Measurements from ENCODE around the gene SCGB2B2.
"Not testable (repeated sequence)": the region's sequence is repeated elsewhere in the genome, so short reads cannot be mapped to it uniquely, and the experiment has no call there.

SCGB2B2 gene

DNA sequence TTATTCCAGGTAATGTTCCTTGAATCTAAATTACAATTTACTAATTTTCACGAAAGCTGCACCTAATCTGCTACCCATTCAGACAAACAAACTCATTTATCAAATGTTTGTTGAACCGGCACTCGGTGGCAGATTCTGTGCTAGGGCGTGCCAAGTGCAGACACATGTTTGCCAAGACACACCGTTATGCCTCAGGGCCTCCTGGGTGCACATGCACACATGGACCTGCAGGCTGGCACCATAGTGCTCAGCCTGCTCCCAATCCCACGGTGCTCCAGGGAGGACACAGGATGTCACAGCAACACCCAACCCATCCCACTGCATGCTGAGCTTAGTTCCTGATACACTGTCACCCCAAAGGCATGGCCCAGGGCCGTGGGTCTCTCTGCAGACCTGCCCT lies 7.7 kb downstream of the SCGB2B2 start:
- Histone ChIP-seq H3K27me3 (ENCODE audit: insufficient read depth, low read depth, severe bottlenecking) (no peaks in the 10 kb centered on the region), H3K9me3 (ENCODE audit: severe bottlenecking) (no peaks in the 10 kb centered on the region), H3K36me3 (no peaks in the 10 kb centered on the region), H3K27ac (no peak overlapping the region), H3K4me3 (ENCODE audit: low read depth, low read length) (no peak overlapping the region)
- TF ChIP-seq CTCF (IDR thresholded peaks at IDR 0.05; ENCODE audit: low read depth, low read length): no peak
- no peak for DNase-seq

GRCh38 chr19:34668690-34669089 lies 8.3 kb downstream of the SCGB2B2 start:
- not testable (repeated sequence) for H3K36me3 ChIP-seq; DNase-seq; H3K9me3 ChIP-seq (ENCODE audit: severe bottlenecking); H3K27ac ChIP-seq; H3K4me3 ChIP-seq (ENCODE audit: low read depth, low read length); H3K27me3 ChIP-seq (ENCODE audit: insufficient read depth, low read depth, severe bottlenecking)

- not testable (repeated sequence) for H3K27ac ChIP-seq; H3K4me3 ChIP-seq (ENCODE audit: low read depth, low read length); H3K27me3 ChIP-seq (ENCODE audit: insufficient read depth, low read depth, severe bottlenecking); H3K36me3 ChIP-seq; H3K9me3 ChIP-seq (ENCODE audit: severe bottlenecking); DNase-seq
Measured at GRCh38 chr19:34668077-34668689, 8.8 kb downstream of the SCGB2B2 start.

DNA sequence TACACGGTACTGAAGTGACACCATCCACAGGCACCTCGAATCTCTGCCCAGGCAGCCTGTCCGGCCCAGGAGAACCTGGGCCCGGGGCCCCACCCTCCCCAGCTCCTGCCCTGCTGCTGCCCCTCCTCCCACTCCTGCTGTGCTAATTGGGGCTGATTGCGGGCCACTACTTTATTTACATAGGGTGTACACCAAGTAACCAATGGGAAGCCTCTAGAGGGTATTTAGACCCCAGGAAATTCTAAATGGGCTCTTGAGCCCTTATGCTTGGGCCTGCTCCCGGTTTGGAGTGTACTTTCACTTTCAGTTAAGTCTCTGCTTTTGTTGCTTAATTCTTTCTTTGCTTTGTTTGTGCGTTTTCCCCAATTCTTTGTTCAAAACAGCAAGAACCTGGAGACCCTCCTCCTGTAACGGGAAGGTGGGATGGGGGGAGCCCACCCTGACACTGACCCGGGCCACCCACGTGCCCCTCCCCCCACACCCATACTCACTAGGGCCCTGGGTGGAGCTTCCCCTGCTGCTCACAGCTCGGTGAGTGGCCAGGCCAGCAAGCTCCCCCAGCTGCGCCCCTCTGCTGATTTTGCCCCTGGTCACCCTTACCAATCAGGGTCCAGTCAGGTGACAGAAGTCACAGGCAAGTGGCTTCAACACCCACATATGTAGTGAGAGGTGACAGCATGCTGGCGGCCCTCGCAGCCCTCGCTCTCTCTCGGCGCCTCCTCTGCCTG lies 9.4 kb downstream of the SCGB2B2 start:
- Histone ChIP-seq H3K36me3 (no peaks in the 10 kb centered on the region), H3K27me3 (ENCODE audit: insufficient read depth, low read depth, severe bottlenecking) (no peaks in the 10 kb centered on the region), H3K27ac (no peak overlapping the region), H3K4me3 (ENCODE audit: low read depth, low read length) (no peak overlapping the region), H3K9me3 (ENCODE audit: severe bottlenecking) (no peaks in the 10 kb centered on the region)
- DNase-seq: no peak
- no peak for TF ChIP-seq CTCF (IDR thresholded peaks at IDR 0.05; ENCODE audit: low read depth, low read length)

DNA sequence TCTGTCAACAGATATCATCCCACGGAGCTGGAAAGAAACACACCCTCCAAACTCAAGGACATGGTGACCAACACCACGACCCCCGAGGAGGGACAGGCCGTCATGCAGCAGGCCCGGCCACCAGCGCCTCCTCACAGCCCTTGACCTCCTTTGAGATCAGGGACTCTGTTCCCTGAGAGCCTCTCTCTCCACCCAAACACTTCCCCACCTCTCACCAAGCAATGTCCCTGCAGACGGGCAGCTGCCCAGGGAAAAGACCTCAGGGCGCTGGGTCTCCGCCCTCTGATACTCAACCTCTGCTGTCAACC lies 10.0 kb downstream of the SCGB2B2 start:
- Histone ChIP-seq H3K27me3 (ENCODE audit: insufficient read depth, low read depth, severe bottlenecking) (no peaks in the 10 kb centered on the region), H3K27ac (no peak overlapping the region), H3K9me3 (ENCODE audit: severe bottlenecking) (no peaks in the 10 kb centered on the region), H3K36me3 (no peaks in the 10 kb centered on the region), H3K4me3 (ENCODE audit: low read depth, low read length) (no peak overlapping the region)
- DNase-seq: no peak
- no peak for TF ChIP-seq CTCF (IDR thresholded peaks at IDR 0.05; ENCODE audit: low read depth, low read length)

DNA sequence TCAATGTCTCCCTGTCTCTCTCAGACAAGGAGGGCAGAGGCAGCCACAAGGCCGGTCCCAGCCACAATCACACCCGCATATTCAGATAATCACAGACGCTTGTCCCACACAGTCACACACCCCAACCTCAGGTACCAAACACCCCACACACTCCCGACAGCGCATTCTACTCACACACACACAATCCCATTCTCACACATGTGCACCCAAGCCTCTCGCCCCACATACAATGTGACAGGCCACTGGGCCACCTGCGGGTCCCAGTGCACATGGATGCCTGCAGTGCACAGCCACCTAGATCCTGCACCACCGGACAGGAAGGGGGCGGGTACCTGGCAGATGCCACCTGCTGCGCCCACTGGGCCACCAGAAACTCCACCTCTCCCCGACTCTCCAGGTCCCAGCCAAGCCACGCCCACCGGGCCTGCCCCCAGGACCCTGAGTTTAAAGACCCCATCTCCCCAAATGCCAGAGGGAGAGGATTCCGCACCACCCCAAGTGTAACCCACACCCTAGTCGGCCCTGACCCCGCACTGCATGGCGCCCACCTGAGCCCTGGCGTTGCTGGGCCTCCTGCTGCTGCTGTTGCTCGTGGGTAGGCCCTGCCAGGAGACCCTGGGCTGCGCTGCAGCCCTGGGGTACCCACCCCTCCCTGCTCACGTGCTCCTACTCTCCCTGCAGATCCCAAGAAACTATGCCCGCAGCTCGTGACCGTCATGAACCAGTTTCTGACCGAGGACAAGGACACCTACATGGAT lies 10.6 kb downstream of the SCGB2B2 start:
- no peak for DNase-seq
- no peak overlapping the region for H3K4me3 ChIP-seq (ENCODE audit: low read depth, low read length)
- no peaks in the 10 kb centered on the region for H3K9me3 ChIP-seq (ENCODE audit: severe bottlenecking)
- no peaks in the 10 kb centered on the region for H3K27me3 ChIP-seq (ENCODE audit: insufficient read depth, low read depth, severe bottlenecking)
- no peaks in the 10 kb centered on the region for H3K36me3 ChIP-seq
- H3K27ac ChIP-seq: no peak overlapping the region
- TF ChIP-seq CTCF (IDR thresholded peaks at IDR 0.05; ENCODE audit: low read depth, low read length): no peak

DNA sequence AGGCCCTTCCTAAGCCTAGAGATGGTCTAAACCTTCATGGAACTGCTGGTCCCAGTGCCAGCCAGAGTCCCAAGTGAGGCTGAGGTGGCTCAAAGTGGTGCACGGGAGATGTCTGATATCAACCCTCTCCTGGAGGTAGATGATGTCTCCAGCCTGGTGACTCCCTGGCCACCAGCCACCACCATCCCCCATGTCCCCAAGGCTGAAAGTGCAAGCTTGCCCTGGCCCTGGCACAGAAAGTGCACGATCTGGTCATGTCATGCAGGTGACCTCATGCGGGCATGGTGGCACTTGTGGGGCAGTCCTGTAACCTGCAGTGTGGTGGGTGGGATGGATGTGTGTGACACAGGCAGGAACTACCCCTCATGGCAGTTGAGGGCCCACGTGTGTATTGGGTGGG lies 11.7 kb downstream of the SCGB2B2 start:
- H3K4me3 ChIP-seq (ENCODE audit: low read depth, low read length); H3K27ac ChIP-seq; DNase-seq; H3K36me3 ChIP-seq; H3K27me3 ChIP-seq (ENCODE audit: insufficient read depth, low read depth, severe bottlenecking); H3K9me3 ChIP-seq (ENCODE audit: severe bottlenecking): not testable (repeated sequence)

All from WERI-Rb-1 (cell line).